IMR-90 (cell line): Measurements from ENCODE around the gene CCSER1. TPM values are rescaled to one million over a fixed set of nuclear protein-coding genes. Genes with fewer than 3 reads are reported as not detected.

Experiments used
- ATAC-seq: fragments of 200-7000 bp; cut with Tn5 transposase; 2 replicates; pipeline ENCODE4 v1.9.1; 2020; ENCODE audit warnings: low read depth, mild to moderate bottlenecking, moderate library complexity
- BruUV-seq: library from RNA; stranded (reverse); fragments of 400-500 nt; replicated peaks from 2 replicates; lab custom pipeline; 2021; lab: Mats Ljungman, UMichigan
- CTCF ChIA-PET: fragments of 300-600 bp; formaldehyde crosslinking; extraction: SDS; loops from one replicate; lab custom pipeline; 2021; ENCODE audit warnings: antibody characterized with exemption; lab: Yijun Ruan, JAX
- POLR2A ChIA-PET: fragments of 300-600 bp; sonication (Branson Sonifier 250); formaldehyde crosslinking; loops from one replicate; lab custom pipeline; 2022; ENCODE audit warnings: antibody characterized with exemption; ENCODE audit not compliant: unreplicated experiment; lab: Charles Lee
- DNase-seq: peaks from one replicate; pipeline ENCODE4 v3.0.0; 2013
- H2AFZ ChIP-seq: replicated peaks from 2 replicates; pipeline ENCODE3; 2013; ENCODE audit warnings: low read length, mild to moderate bottlenecking; ENCODE audit not compliant: poor library complexity
- H2AK5ac ChIP-seq: 2 replicates; pipeline ENCODE4 v1.6.1; 2013; ENCODE audit warnings: low read depth, low read length, inconsistent platforms
- H2AK9ac ChIP-seq: replicated peaks from 2 replicates; pipeline ENCODE3; 2013; ENCODE audit warnings: mild to moderate bottlenecking, low read depth, low read length, moderate library complexity; ENCODE audit not compliant: poor library complexity
- H2BK120ac ChIP-seq: 2 replicates; pipeline ENCODE4 v1.6.1; 2013; ENCODE audit warnings: low read depth, low read length, inconsistent platforms
- H2BK15ac ChIP-seq: 3 replicates; pipeline ENCODE4 v1.6.1; 2013; ENCODE audit warnings: low read depth, low read length, inconsistent platforms
- H2BK20ac ChIP-seq: 2 replicates; pipeline ENCODE4 v1.6.1; 2013; ENCODE audit warnings: low read depth, mild to moderate bottlenecking, inconsistent platforms, low read length, moderate library complexity
- H2BK5ac ChIP-seq: 2 replicates; pipeline ENCODE4 v1.6.1; 2013; ENCODE audit warnings: mild to moderate bottlenecking, low read depth, low read length, inconsistent platforms; ENCODE audit not compliant: poor library complexity, severe bottlenecking
- H3K14ac ChIP-seq: replicated peaks from 2 replicates; pipeline ENCODE4 v1.6.1; 2013; ENCODE audit warnings: low read depth, low read length, inconsistent platforms
- H3K18ac ChIP-seq: 2 replicates; pipeline ENCODE4 v1.6.1; 2013; ENCODE audit warnings: low read depth, low read length, control low read depth
- H3K23ac ChIP-seq: 2 replicates; pipeline ENCODE4 v1.6.1; 2013; ENCODE audit warnings: low read depth, low read length, inconsistent platforms
- H3K27ac ChIP-seq: 2 replicates; pipeline ENCODE4 v1.5.1; 2013; ENCODE audit warnings: mild to moderate bottlenecking, control low read depth, low read length; ENCODE audit not compliant: insufficient read depth
- H3K27me3 ChIP-seq: 2 replicates; pipeline ENCODE4 v1.6.1; 2013; ENCODE audit warnings: low read length; ENCODE audit not compliant: control insufficient read depth, insufficient read depth
- H3K36me3 ChIP-seq: 2 replicates; pipeline ENCODE4 v1.6.1; 2013; ENCODE audit warnings: low read length, mixed read lengths; ENCODE audit not compliant: control insufficient read depth, insufficient read depth
- H3K4ac ChIP-seq: 2 replicates; pipeline ENCODE4 v1.6.1; 2013; ENCODE audit warnings: low read depth, low read length, inconsistent platforms
- H3K4me1 ChIP-seq: 2 replicates; pipeline ENCODE4 v1.6.1; 2013; ENCODE audit warnings: low read length, mixed read lengths; ENCODE audit not compliant: control insufficient read depth, insufficient read depth
- H3K4me2 ChIP-seq: 2 replicates; pipeline ENCODE4 v1.6.1; 2013; ENCODE audit warnings: low read depth, mild to moderate bottlenecking, control low read depth, low read length, moderate library complexity
- H3K4me3 ChIP-seq: 2 replicates; pipeline ENCODE4 v1.5.1; 2013; ENCODE audit warnings: low read depth, mild to moderate bottlenecking, control low read depth, low read length, moderate library complexity; ENCODE audit not compliant: insufficient read depth
- H3K56ac ChIP-seq: 2 replicates; pipeline ENCODE4 v1.6.1; 2013; ENCODE audit warnings: low read length, inconsistent platforms; ENCODE audit not compliant: insufficient read depth; ENCODE audit errors: extremely low read depth
- H3K79me1 ChIP-seq, 2 experiments: 2 replicates each; pipeline ENCODE4 v1.6.1; 2013; ENCODE audit warnings: low read length in 2 of 2, inconsistent platforms in 1 of 2, low read depth in 1 of 2
- H3K9ac ChIP-seq: 2 replicates; pipeline ENCODE4 v1.6.1; 2013; ENCODE audit warnings: low read depth, low read length, control low read depth
- H3K9me1 ChIP-seq: 2 replicates; pipeline ENCODE4 v1.6.1; 2013; ENCODE audit warnings: low read length, inconsistent platforms; ENCODE audit not compliant: insufficient read depth
- H3K9me3 ChIP-seq: 2 replicates; pipeline ENCODE4 v1.6.1; 2013; ENCODE audit warnings: low read length; ENCODE audit not compliant: control insufficient read depth, insufficient read depth
- H4K20me1 ChIP-seq: 2 replicates; pipeline ENCODE4 v1.6.1; 2013; ENCODE audit warnings: low read length, inconsistent platforms; ENCODE audit not compliant: insufficient read depth
- H4K5ac ChIP-seq: 2 replicates; pipeline ENCODE4 v1.6.1; 2013; ENCODE audit warnings: mild to moderate bottlenecking, low read depth, low read length, control low read depth
- H4K8ac ChIP-seq, 2 experiments: 2 replicates each; pipeline ENCODE4 v1.6.1; 2013; ENCODE audit warnings: low read depth in 2 of 2, low read length in 2 of 2, control low read depth in 1 of 2, inconsistent platforms in 1 of 2
- H4K91ac ChIP-seq: 2 replicates; pipeline ENCODE4 v1.6.1; 2013; ENCODE audit warnings: low read depth, low read length, inconsistent platforms; ENCODE audit not compliant: insufficient read depth
- BHLHE40 ChIP-seq: fragments of 150-350 bp; IDR thresholded peaks from 2 replicates; pipeline ENCODE4 v1.6.1; 2016; ENCODE audit warnings: mild to moderate bottlenecking, low read depth, low read length
- CEBPB ChIP-seq: IDR thresholded peaks from 2 replicates; pipeline ENCODE4 v1.6.1; 2012; ENCODE audit warnings: low read depth, low read length, improper control_type of control experiment
- CHD1 ChIP-seq: IDR thresholded peaks from 2 replicates; pipeline ENCODE4 v1.6.1; 2012; ENCODE audit warnings: low read depth, low read length, improper control_type of control experiment
- CTCF ChIP-seq: conservative IDR thresholded peaks from 2 replicates; pipeline ENCODE4 v1.5.1; 2012; ENCODE audit warnings: mild to moderate bottlenecking, low read depth, low read length, improper control_type of control experiment
- ELK1 ChIP-seq: fragments of 150-350 bp; IDR thresholded peaks from 2 replicates; pipeline ENCODE4 v1.6.1; 2016; ENCODE audit warnings: low read depth, mild to moderate bottlenecking, low read length, moderate library complexity, borderline replicate concordance
- RCOR1 ChIP-seq: IDR thresholded peaks from 2 replicates; pipeline ENCODE4 v1.6.1; 2012; ENCODE audit warnings: mild to moderate bottlenecking, low read length, improper control_type of control experiment; ENCODE audit not compliant: insufficient replicate concordance
- RFX5 ChIP-seq: IDR thresholded peaks from 2 replicates; pipeline ENCODE4 v1.8.0; 2012; ENCODE audit warnings: low read depth, mild to moderate bottlenecking, low read length, moderate library complexity
- SMC3 ChIP-seq: fragments of 150-350 bp; IDR thresholded peaks from 2 replicates; pipeline ENCODE4 v1.6.1; 2016; ENCODE audit warnings: low read depth, mild to moderate bottlenecking, antibody characterized with exemption, low read length, moderate library complexity
- USF2 ChIP-seq: fragments of 150-350 bp; IDR thresholded peaks from 2 replicates; pipeline ENCODE4 v1.6.1; 2017; ENCODE audit warnings: mild to moderate bottlenecking, antibody characterized with exemption, low read length, low read depth
- WGBS, 2 experiments: methylation state at CpG; one replicate each; pipeline versions ENCODE4 v1.1.5 to v1.1.7; 2013; ENCODE audit warnings: missing lambda C conversion rate in 2 of 2; ENCODE audit not compliant: insufficient read length in 1 of 2; ENCODE audit errors: extremely low coverage in 2 of 2; 5-methylcytosine and 5-hydroxymethylcytosine counted together
- dilution Hi-C: fragments of 300-500 bp; cut with HindIII; formaldehyde crosslinking; loops from one replicate; pipeline ENCODE4 v1.14.3; 2018; ENCODE audit warnings: low sequenced_read_pairs; ENCODE audit not compliant: unreplicated experiment
- in situ Hi-C: fragments of 300-500 bp; cut with MboI; formaldehyde crosslinking; loops from 3 replicates; pipeline ENCODE4 v1.14.3; 2019; ENCODE audit warnings: low sequenced_read_pairs, inconsistent platforms, mixed read lengths
- intact Hi-C: fragments of 100-400 bp; cut with micrococcal nuclease; formaldehyde crosslinking; loops from 2 replicates; pipeline ENCODE4 v1.10.0; 2022
- polyA plus RNA-seq, 3 experiments: library from polyadenylated mRNA; depleted of rRNA; stranded (reverse); fragments of >200 nt; gene quantifications; 2 replicates each; pipeline ENCODE4 v1.2.3, GENCODE V29; 2012; ENCODE audit warnings: low replicate concordance in 1 of 3
- total RNA-seq: library from RNA; depleted of rRNA; stranded (reverse); fragments of >200 nt; gene quantifications from 2 replicates; pipeline ENCODE4 v1.2.3, GENCODE V29; 2012

The CCSER1 gene
- total and polyA plus RNA-seq, 2 of the 4 experiments (the other 2 are of a cell fraction) = not detected

- Histone ChIP-seq H3K56ac (no peak overlapping the region), H2BK5ac (no peak overlapping the region), H3K4ac (no peak overlapping the region), H3K9me1 (no peaks in the 10 kb centered on the region), H2AK5ac (no peak overlapping the region), H3K23ac (no peak overlapping the region), H2BK120ac (no peak overlapping the region), H3K4me3 (no peak overlapping the region), H3K79me1 (no peaks in the 10 kb centered on the region), H2AK9ac (no peak overlapping the region), H3K36me3 (no peaks in the 10 kb centered on the region), H2BK20ac (no peak overlapping the region), H3K9me3 (no peaks in the 10 kb centered on the region), H2AFZ (no peak overlapping the region), H3K18ac (no peak overlapping the region), H4K20me1 (no peaks in the 10 kb centered on the region), H4K8ac (no peak overlapping the region), H4K5ac (no peak overlapping the region), H3K27me3 (no peaks in the 10 kb centered on the region), H3K9ac (no peak overlapping the region), H3K4me1 (no peaks in the 10 kb centered on the region), H2BK15ac (no peak overlapping the region), H3K14ac (no peak overlapping the region), H3K4me2 (no peak overlapping the region), H3K27ac (no peak overlapping the region), H4K91ac (no peak overlapping the region)
- BruUV-seq = no TSS peak
- DNase-seq (no peak), ATAC-seq (no peak)
- dilution Hi-C loops (no loop called here), in situ Hi-C loops (no loop called here), intact Hi-C loops (no loop called here)
- no CpG with 5 or more reads among the region's 3 CpGs for WGBS, 2 experiments
- no peak for TF ChIP-seq CEBPB
- no peak for TF ChIP-seq CTCF
- TF ChIP-seq BHLHE40 = no peak
- TF ChIP-seq RFX5 = no peak
- no peak for TF ChIP-seq RCOR1
- TF ChIP-seq SMC3 = no peak
- TF ChIP-seq ELK1 = no peak
- TF ChIP-seq CHD1 = no peak
- TF ChIP-seq USF2 = no peak
- POLR2A ChIA-PET = no interaction called here
- CTCF ChIA-PET = no interaction called here
Observed at GRCh38 chr4:90537491-90537890, 410.3 kb downstream of the CCSER1 start.
